GM19463 (cell line): Measurements from ENCODE around the gene SPTSSB.

Source experiments
- ATAC-seq: cut with Tn5 transposase; IDR thresholded peaks from one replicate; pipeline ENCODE4 v1.9.1; 2021; ENCODE audit warnings: mild to moderate bottlenecking, moderate library complexity; ENCODE audit not compliant: unreplicated experiment

SPTSSB gene

DNA sequence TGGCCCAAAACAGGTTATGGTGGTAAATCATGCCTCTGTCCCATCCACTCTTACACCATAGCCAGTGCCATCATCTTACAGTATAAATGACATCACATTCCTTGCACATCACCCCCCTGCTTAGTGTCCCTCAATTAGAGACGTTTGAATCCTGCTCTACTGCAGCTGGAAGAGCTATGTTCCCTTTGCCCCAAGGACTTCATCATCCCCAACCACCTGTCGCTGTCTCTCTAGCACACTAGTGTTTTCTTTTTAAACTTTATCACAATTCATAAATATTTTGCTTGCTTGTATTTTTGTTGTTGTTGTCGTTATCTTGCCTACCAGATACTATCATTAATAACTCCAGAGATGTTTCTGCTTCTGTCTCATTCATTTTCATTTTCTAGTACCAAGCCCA is 28.7 kb downstream of the SPTSSB start:
- no peak for ATAC-seq

DNA sequence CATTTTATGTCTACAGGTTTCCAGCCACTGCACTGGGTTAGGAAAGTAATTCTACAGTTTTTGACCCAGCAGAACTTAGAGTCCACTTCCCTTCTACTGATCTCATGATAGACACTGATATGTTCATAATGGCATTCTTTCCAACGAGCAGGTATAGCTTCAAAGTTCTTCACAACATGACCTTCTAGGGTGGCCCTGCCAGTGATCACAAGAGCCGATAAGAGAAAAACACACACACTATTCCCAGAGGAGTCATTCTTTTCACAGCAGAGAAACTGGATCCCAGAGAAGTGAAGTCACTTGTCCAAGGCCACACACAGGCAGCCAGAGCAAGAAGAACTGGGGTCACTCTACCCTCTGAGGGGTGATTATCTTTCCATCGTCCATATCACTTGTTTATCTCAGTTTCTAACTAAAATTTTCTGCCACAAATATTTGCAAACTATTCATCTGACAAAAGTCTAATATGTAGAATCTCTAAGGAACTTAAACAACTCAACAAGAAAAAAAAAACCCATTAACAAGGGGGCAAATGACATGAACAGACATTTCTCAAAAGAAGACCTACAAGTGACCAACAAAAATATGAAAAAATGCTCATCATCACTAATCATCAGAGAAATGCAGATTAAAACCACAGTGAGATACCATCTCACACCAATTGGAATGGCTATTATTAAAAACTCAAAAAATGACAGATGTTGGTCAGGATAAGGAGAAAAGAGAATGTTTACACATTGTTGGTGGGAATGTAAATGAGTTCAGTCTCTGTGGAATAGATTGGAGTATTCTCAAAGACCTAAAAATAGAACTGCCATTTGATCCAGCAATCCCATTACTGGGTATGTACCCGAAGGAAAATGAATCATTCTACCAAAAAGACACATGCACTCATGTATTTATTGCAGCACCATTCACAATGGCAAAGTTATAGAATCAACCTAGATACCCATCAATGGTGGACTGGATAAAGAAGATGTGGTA is 31.5 kb downstream of the SPTSSB start:
- ATAC-seq: no peak

- ATAC-seq: peak; percentile 58
Observed at GRCh38 chr3:161337311-161337710, 34.0 kb downstream of the SPTSSB start.

DNA sequence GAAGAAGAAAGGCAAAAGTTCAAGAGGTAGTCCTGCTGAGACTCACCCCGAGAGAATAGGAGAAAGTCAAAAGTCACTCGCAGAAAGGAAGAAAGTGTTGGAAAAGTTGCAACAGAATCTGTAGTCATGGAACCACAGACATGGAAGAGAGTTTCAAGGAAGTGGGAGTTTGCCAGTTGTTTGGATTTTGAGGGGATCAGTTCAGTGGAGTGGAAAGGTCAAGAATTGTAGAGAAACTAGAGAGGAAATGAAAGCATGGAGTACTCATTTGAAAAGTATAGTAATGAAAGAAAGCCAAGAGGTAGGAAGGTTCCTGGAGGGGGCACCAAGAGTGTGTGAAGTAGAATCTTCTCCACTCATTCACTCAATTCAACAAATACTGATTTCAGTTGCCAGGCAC is 34.7 kb downstream of the SPTSSB start:
- peak; percentile 71 for ATAC-seq

DNA sequence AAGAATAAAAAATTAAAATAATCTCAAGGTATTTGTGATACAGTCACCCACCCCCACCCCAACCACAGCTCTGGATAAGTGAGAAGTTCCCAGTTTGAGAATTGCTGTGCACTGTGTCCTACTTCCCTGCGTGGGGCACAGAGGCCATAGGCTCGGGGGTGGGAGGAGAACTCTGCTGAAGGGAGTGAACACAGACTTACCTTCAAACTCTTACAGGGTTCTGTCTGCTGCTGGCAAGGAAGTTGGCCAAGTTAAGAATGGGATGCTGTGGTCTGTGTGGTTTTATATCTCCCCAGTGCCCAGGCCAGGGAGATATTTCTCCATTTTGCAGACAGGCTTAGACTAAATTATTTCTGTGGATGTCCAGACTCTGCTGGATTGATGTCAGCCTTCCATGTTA is 37.6 kb downstream of the SPTSSB start:
- ATAC-seq: no peak

- no peak for ATAC-seq
Observed at GRCh38 chr3:161332792-161333191, 38.5 kb downstream of the SPTSSB start.

GRCh38 chr3:161325059-161325458 is 46.3 kb downstream of the SPTSSB start:
- no peak for ATAC-seq

DNA sequence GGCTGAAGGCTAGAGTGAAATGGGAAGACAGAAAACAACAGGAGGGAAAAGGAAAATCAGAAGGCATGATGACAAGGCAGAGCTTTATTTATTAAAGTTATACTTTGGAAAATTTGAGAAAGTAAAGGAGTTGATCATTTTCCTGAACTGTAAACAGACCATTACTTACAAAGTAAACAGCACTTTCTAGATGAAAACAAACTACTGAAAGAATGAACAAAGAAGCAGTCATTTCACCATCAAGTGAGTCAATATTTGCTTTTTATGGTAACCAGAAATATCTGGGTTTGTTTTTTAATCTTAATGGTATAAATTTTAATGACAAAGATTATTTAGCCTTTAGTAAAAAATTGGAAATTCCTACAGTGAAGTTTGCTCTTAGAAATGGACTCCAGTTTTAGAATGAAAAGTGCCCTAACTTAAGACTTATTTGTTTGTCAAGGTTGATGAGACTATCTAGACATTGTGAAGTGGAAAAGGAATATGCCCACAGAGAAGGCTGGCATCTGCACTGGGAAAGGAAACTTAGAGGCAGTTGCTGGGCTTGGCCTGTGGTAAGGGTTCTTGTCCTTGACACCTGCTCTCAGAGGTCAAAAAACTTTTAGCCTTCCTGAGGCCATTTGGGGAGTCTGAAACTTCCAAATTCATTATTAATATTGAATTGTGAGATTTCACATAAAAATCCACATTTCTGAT is 47.2 kb downstream of the SPTSSB start:
- ATAC-seq: no peak

GRCh38 chr3:161322781-161323568 is 48.3 kb downstream of the SPTSSB start:
- ATAC-seq: no peak

GRCh38 chr3:161320837-161321236 is 50.5 kb downstream of the SPTSSB start:
- no peak for ATAC-seq

GRCh38 chr3:161319867-161320266 is 51.5 kb downstream of the SPTSSB start:
- no peak for ATAC-seq

- no peak for ATAC-seq
Observed at GRCh38 chr3:161317077-161317476, 54.2 kb downstream of the SPTSSB start.

GRCh38 chr3:161316006-161316689 is 55.2 kb downstream of the SPTSSB start:
- ATAC-seq: no peak

DNA sequence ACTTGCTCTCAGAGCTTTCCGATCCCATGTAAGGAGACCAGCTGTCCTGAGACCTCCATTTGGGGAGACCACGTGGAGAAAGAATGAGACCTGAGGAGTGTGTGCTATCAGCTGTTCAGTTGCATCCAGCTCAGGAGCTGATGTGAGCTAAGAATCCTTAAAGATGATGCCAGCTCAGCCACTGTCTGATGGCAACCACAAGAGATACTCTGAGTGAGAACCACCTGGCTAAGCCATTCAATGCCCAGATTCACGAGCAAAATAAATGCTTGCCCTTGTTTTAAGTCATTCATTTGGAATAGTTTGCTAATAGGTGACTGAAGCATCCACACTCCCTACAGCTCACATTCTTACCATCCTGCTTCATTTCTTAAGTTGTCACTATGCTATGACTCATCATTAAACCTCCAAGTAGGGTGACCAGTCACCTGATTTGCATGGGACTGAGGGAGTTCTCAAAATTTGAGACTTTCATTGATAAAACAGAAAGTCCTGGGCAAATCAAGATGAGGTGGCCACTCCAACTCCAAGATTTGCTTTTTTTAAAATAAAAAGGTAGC is 56.4 kb downstream of the SPTSSB start:
- ATAC-seq: peak; percentile 60

DNA sequence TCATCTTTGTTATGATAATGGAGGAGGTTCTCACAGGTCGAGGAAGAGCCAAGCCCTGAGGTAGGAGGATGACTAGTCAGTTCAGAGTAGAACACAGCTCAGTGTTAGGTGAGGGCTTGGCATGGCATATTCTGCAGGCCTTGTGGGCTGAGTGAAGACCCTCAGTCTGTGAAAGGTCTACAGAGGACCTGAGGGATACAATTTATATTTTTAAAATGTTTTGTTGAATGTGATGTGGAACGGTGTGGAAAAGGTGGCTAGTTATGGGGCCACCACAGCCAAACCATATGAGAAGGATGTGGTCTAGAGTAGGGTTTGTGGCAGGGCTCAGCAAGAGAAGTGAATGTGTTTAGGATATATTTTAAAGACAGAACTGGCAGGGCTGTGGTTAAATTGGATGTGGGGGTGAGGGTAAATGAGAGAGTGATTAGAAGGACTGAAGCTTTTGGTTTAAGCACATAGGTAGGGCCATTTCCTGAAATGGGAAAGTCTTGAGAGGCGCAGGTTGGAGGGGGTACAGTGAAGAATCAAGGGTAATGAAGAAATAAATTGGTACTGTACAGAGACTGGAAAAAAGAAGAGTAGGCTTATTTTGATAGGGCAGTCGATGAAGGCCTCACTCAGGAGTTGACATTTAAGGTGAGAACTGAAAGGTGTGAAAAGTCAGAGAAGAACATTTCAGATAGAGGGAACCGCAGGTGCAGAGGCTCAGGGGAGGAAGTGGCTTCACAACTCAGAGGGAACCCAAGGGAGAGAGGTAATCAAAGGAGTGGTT is 60.5 kb downstream of the SPTSSB start:
- peak; percentile 59 for ATAC-seq

GRCh38 chr3:161305095-161305991 is 66.0 kb downstream of the SPTSSB start:
- ATAC-seq: no peak

DNA sequence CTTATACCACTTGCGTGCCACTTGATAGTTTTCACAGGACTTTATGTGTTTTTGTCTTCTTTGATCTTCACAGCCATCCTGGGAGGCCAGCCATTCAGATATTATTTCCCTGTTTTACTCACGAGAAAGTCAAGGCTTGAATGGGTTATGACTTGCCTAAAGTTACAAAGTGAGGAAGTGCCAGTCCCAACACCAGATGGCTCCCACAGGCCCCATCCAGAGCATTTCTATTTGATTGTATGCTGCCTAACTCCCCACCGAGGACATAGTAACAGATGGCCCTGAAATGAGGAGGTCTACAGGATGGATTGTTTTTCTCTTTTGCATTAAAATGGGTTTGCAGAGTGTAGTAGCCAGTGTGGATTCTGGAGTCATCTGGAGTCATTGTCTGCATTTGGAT is 74.5 kb downstream of the SPTSSB start:
- no peak for ATAC-seq

- ATAC-seq: no peak
Observed at GRCh38 chr3:161295325-161295724, 76.0 kb downstream of the SPTSSB start.
